K562 (cell line): ENCODE measurements around the gene TMCC2. TPM values are rescaled to one million over a fixed set of nuclear protein-coding genes. Genes with fewer than 3 reads are reported as not detected.
A peak's percentile ranks its signal among the peaks of the same experiment; 100 is the strongest.

ENCODE experiments used
- ASH1L ChIP-seq: fragments of 450-650 bp; IDR thresholded peaks from 2 replicates; pipeline ENCODE4 v1.6.1; 2018; ENCODE audit warnings: borderline replicate concordance, mild to moderate bottlenecking, low read depth; ENCODE audit not compliant: partially characterized antibody
- CBFA2T2 ChIP-seq: fragments of 450-650 bp; conservative IDR thresholded peaks from 2 replicates; pipeline ENCODE4 v1.6.1; 2017; ENCODE audit warnings: mild to moderate bottlenecking
- ESRRA ChIP-seq: fragments of 450-650 bp; IDR thresholded peaks from 2 replicates; pipeline ENCODE4 v1.6.1; 2014; ENCODE audit warnings: low read depth, mild to moderate bottlenecking, moderate library complexity, borderline replicate concordance
- FOXJ2 ChIP-seq: fragments of 200-800 bp; sonication (Bioruptor generic); IDR thresholded peaks from 2 replicates; pipeline ENCODE4 v1.6.1; 2016; ENCODE audit warnings: missing genetic modification characterization, missing compliant biosample characterization
- FOXM1 ChIP-seq, 2 experiments: fragments of 450-650 bp in 1 of 2; sonication (generic) in 1 of 2; formaldehyde crosslinking in 1 of 2; IDR thresholded peaks; 2 replicates each; pipeline versions ENCODE4 v1.6.1 to v1.9.0; 2017 to 2022; ENCODE audit warnings: low read depth in 2 of 2, mild to moderate bottlenecking in 2 of 2, missing genetic modification reagents in 1 of 2, moderate library complexity in 1 of 2
- HOXB6 ChIP-seq: fragments of 250-450 bp; sonication (Bioruptor Pico); IDR thresholded peaks from 2 replicates; pipeline ENCODE4 v1.5.1; 2022; ENCODE audit warnings: mild to moderate bottlenecking, borderline replicate concordance
- KLF13 ChIP-seq: fragments of 450-650 bp; IDR thresholded peaks from 2 replicates; pipeline ENCODE4 v1.6.1; 2016; ENCODE audit warnings: missing genetic modification characterization, low read depth, mild to moderate bottlenecking, missing compliant biosample characterization, moderate library complexity, borderline replicate concordance
- NFRKB ChIP-seq: fragments of 450-650 bp; IDR thresholded peaks from 2 replicates; pipeline ENCODE4 v1.6.1; 2016; ENCODE audit warnings: low read depth
- NUFIP1 ChIP-seq: fragments of 450-650 bp; IDR thresholded peaks from 2 replicates; pipeline ENCODE4 v1.6.1; 2018; ENCODE audit not compliant: partially characterized antibody
- RBBP5 ChIP-seq: fragments of 200-600 bp; sonication (generic); IDR thresholded peaks from 2 replicates; pipeline ENCODE4 v1.6.1; 2012; ENCODE audit warnings: borderline replicate concordance, mild to moderate bottlenecking, low read length, control low read depth, inconsistent platforms; ENCODE audit not compliant: insufficient read depth, poor library complexity, severe bottlenecking
- SAFB ChIP-seq: fragments of 200-400 bp; formaldehyde crosslinking; IDR thresholded peaks from 2 replicates; pipeline ENCODE4 v1.6.1; 2017; ENCODE audit warnings: low read depth, low read length, borderline replicate concordance
- SNIP1 ChIP-seq: fragments of 450-650 bp; IDR thresholded peaks from 2 replicates; pipeline ENCODE4 v1.7.1; 2017; ENCODE audit warnings: low read depth, mild to moderate bottlenecking
- TCF7L2 ChIP-seq: fragments of 150-350 bp; IDR thresholded peaks from 2 replicates; pipeline ENCODE4 v1.6.1; 2016; ENCODE audit warnings: low read depth, mild to moderate bottlenecking, low read length, moderate library complexity
- ZC3H8 ChIP-seq: fragments of 450-650 bp; IDR thresholded peaks from 2 replicates; pipeline ENCODE4 v1.6.1; 2017
- ZFX ChIP-seq: sonication (generic); formaldehyde crosslinking; IDR thresholded peaks from 2 replicates; pipeline ENCODE4 v1.8.0; 2022; ENCODE audit warnings: mild to moderate bottlenecking, missing genetic modification reagents, moderate library complexity
- ZNF140 ChIP-seq: fragments of 250-450 bp; sonication (Bioruptor Pico); IDR thresholded peaks from 2 replicates; pipeline ENCODE4 v1.8.0; 2021; ENCODE audit warnings: moderate library complexity, mild to moderate bottlenecking, inconsistent platforms
- ZNF212 ChIP-seq: fragments of 450-650 bp; formaldehyde crosslinking; IDR thresholded peaks from 2 replicates; pipeline ENCODE4 v1.4.0; 2020; ENCODE audit warnings: mild to moderate bottlenecking
- ZNF76 ChIP-seq: fragments of 250-450 bp; sonication (Bioruptor Pico); IDR thresholded peaks from 2 replicates; pipeline ENCODE4 v1.4.0; 2020; ENCODE audit warnings: mild to moderate bottlenecking, moderate library complexity, borderline replicate concordance
- polyA plus RNA-seq, 8 experiments: library from polyadenylated mRNA; depleted of rRNA in 4 of 8; stranded (reverse) in 5 of 8; unstranded in 3 of 8; fragments of >200 nt; fragmentation: Nextera tagmentation in 2 of 8; fragmentation: Illumina TruSeq in 1 of 8; extraction: Ambion mirVana in 2 of 8; extraction: Trizol in 1 of 8; gene quantifications; 2 replicates each; pipeline versions ENCODE4 v1.2.1 to v1.2.3, GENCODE V29; 2011 to 2014; ENCODE audit warnings: inconsistent platforms in 1 of 8, missing spikeins in 1 of 8
- total RNA-seq, 7 experiments: library from RNA; depleted of rRNA in 6 of 7; stranded (reverse); fragments of >200 nt in 6 of 7; fragmentation: Illumina TruSeq in 2 of 7; extraction: Trizol in 2 of 7; gene quantifications; 2 replicates each; pipeline versions ENCODE4 v1.2.1 to v1.2.3, GENCODE V29; 2011 to 2021; ENCODE audit warnings: low replicate concordance in 1 of 7
- TF ChIP-seq, protein P1 (sequence below): fragments of 200-800 bp; sonication (Bioruptor generic); IDR thresholded peaks from 2 replicates; pipeline ENCODE4 v1.6.1; 2017; ENCODE audit warnings: missing genetic modification characterization, missing compliant biosample characterization
- TF ChIP-seq, protein P2 (sequence below): sonication (generic); formaldehyde crosslinking; IDR thresholded peaks from 2 replicates; pipeline ENCODE4 v1.8.1; 2023; ENCODE audit warnings: mild to moderate bottlenecking, missing genetic modification reagents
- TF ChIP-seq, protein P3 (sequence below): IDR thresholded peaks from 2 replicates; pipeline ENCODE4 v1.6.1; 2011; ENCODE audit not compliant: insufficient read length; ENCODE audit errors: extremely low read depth
- TF ChIP-seq, protein P4 (sequence below): fragments of 450-650 bp; formaldehyde crosslinking; IDR thresholded peaks from 2 replicates; pipeline ENCODE4 v1.4.0; 2020; ENCODE audit warnings: mild to moderate bottlenecking, moderate library complexity

TMCC2 gene
- total and polyA plus RNA-seq, 9 of the 15 experiments (the other 6 are each of a cell fraction or from before 2014, with no cell fraction given), result 0.06 to 1.8 (median 0.98) TPM

DNA sequence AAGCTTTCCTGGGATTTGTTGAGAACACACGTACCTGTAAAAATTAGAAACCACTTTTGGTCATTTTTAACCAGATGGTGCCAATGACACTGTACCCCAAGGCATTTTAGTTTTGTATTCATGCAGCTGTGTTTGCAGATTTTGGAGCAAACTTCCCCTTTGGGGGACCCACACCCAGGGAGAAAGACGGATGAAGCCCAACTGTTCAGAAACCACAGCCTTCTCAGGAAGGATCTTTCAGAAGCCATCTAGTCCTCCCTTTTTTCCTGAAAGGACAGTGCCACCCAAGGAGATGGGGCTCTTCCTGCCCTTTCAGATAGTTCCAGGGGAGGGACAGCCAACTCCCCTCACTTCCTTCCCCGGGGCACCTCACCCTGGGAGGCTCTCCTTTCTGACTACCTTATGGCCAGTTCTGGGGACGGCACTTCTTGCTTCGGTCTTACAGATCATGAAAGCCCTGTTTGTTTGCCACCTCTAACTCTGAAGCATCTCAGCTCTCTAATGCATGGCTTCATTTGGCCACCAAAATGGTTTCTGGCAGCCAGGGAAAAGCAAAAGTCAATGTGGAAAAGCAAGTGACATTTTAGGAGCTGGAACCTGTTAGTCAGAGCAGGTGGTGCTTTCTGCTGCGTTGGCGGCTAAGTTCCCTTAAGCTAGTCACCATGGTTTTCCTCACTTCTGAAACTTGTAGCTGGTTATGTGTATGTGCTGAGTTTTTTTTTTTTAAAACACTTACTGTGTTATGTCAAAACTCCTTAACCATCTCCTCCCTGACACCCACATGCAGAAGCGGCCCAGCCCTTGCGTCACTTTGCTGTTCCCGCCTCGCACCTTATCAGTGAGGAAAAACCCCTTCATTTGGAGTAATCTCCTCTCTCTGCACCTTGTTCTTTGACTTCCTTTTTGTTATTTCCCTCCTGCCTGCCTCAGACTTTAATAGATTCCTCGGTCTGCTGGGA lies 10.1 kb downstream of the TMCC2 start (continued):
- TF ChIP-seq, protein P1, sequence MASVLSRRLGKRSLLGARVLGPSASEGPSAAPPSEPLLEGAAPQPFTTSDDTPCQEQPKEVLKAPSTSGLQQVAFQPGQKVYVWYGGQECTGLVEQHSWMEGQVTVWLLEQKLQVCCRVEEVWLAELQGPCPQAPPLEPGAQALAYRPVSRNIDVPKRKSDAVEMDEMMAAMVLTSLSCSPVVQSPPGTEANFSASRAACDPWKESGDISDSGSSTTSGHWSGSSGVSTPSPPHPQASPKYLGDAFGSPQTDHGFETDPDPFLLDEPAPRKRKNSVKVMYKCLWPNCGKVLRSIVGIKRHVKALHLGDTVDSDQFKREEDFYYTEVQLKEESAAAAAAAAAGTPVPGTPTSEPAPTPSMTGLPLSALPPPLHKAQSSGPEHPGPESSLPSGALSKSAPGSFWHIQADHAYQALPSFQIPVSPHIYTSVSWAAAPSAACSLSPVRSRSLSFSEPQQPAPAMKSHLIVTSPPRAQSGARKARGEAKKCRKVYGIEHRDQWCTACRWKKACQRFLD, result no peak
- TF ChIP-seq ZC3H8 (no peak), NFRKB (no peak), ZNF140 (CRISPR knock-in tag) (no peak), SNIP1 (no peak), KLF13 (no peak), ZFX (no peak), ESRRA (no peak), FOXM1 (IDR thresholded peaks at IDR 0.05; ENCODE audit: low read depth) (peak; percentile 25; the same call in 1 of the 2 replicates), FOXM1 (CRISPR knock-in tag; IDR thresholded peaks at IDR 0.05; ENCODE audit: low read depth) (no peak), ASH1L (no peak), ZNF76 (CRISPR knock-in tag) (no peak), SAFB (no peak), FOXJ2 (no peak), RBBP5 (no peak), CBFA2T2 (peak; percentile 72), TCF7L2 (no peak), ZNF212 (CRISPR knock-in tag) (no peak), HOXB6 (CRISPR knock-in tag) (no peak), NUFIP1 (no peak)
- TF ChIP-seq, protein P2, sequence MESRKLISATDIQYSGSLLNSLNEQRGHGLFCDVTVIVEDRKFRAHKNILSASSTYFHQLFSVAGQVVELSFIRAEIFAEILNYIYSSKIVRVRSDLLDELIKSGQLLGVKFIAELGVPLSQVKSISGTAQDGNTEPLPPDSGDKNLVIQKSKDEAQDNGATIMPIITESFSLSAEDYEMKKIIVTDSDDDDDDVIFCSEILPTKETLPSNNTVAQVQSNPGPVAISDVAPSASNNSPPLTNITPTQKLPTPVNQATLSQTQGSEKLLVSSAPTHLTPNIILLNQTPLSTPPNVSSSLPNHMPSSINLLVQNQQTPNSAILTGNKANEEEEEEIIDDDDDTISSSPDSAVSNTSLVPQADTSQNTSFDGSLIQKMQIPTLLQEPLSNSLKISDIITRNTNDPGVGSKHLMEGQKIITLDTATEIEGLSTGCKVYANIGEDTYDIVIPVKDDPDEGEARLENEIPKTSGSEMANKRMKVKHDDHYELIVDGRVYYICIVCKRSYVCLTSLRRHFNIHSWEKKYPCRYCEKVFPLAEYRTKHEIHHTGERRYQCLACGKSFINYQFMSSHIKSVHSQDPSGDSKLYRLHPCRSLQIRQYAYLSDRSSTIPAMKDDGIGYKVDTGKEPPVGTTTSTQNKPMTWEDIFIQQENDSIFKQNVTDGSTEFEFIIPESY (CRISPR knock-in tag), result peak; percentile 5
- TF ChIP-seq, protein P3, sequence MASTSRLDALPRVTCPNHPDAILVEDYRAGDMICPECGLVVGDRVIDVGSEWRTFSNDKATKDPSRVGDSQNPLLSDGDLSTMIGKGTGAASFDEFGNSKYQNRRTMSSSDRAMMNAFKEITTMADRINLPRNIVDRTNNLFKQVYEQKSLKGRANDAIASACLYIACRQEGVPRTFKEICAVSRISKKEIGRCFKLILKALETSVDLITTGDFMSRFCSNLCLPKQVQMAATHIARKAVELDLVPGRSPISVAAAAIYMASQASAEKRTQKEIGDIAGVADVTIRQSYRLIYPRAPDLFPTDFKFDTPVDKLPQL, result no peak
- TF ChIP-seq, protein P4, sequence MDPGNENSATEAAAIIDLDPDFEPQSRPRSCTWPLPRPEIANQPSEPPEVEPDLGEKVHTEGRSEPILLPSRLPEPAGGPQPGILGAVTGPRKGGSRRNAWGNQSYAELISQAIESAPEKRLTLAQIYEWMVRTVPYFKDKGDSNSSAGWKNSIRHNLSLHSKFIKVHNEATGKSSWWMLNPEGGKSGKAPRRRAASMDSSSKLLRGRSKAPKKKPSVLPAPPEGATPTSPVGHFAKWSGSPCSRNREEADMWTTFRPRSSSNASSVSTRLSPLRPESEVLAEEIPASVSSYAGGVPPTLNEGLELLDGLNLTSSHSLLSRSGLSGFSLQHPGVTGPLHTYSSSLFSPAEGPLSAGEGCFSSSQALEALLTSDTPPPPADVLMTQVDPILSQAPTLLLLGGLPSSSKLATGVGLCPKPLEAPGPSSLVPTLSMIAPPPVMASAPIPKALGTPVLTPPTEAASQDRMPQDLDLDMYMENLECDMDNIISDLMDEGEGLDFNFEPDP (CRISPR knock-in tag), result no peak
